T-helper 17 cell (primary cell): Measurements from ENCODE around the gene CSKMT. TPM values are rescaled to one million over a fixed set of nuclear protein-coding genes. Genes with fewer than 3 reads are reported as not detected.

Source experiments
- ATAC-seq: fragments of 150-1000 bp; cut with Tn5 transposase; 2 replicates; pipeline ENCODE4 v1.10.0; 2021; ENCODE audit warnings: mild to moderate bottlenecking, moderate library complexity
- DNase-seq, 3 donors: peaks; one replicate each; pipeline versions ENCODE4 v3.0.0 to v3.0.0-alpha.2; 2020 to 2021
- H3K9me3 ChIP-seq: one replicate; pipeline ENCODE4 v1.7.0; 2013; ENCODE audit warnings: low read length, mild to moderate bottlenecking; ENCODE audit not compliant: control insufficient read depth, poor library complexity, severe bottlenecking
- H3K27ac Mint-ChIP-seq: one replicate; pipeline ENCODE4 v1.8.0; 2022; ENCODE audit warnings: mild to moderate bottlenecking, moderate library complexity, mixed read lengths
- H3K27me3 Mint-ChIP-seq: one replicate; pipeline ENCODE4 v1.8.0; 2022; ENCODE audit warnings: mixed read lengths
- H3K36me3 Mint-ChIP-seq: one replicate; pipeline ENCODE4 v1.8.0; 2022; ENCODE audit warnings: low read depth, mixed read lengths
- H3K4me1 Mint-ChIP-seq: one replicate; pipeline ENCODE4 v1.8.0; 2022; ENCODE audit warnings: mild to moderate bottlenecking, mixed read lengths
- H3K4me3 Mint-ChIP-seq: one replicate; pipeline ENCODE4 v1.8.0; 2022; ENCODE audit warnings: mild to moderate bottlenecking, moderate library complexity, mixed read lengths
- total RNA-seq, 4 donors: library from RNA in 2 of 4; stranded (reverse) in 2 of 4; gene quantifications; one replicate each; pipeline ENCODE4 v1.2.3 and lab custom pipeline; 2022 to 2026

CSKMT gene
- total RNA-seq, 2 donors from 2014 or later: 8.0 to 15.9 TPM

DNA sequence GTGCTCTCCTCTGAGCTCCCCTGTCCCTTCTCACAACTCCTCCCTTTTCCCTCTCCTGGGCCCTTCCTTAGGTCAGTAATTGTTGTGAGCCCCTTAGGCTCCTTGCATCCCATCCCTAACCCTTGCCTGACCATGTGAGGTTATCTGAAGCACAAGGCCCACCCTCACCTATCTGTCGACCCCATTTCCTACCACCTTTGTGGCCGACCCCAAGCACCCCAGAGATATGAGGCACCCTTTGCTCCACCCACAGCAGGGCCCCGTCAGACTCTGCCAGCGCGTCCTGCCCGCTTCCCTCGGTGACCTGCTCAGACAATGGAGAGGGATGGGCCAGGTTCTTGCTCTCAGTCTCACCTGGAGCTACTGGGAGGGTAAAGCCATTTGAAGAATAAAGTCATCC is 43.7 kb downstream of the CSKMT start:
- Mint-ChIP-seq H3K4me1 (peaks cover 38% of the 10 kb centered on the region), H3K36me3 (no peaks in the 10 kb centered on the region), H3K4me3 (peak overlapping the region; percentile 97), H3K27me3 (no peaks in the 10 kb centered on the region), H3K27ac (peak overlapping the region; percentile 100)
- DNase-seq: peak; percentile 26 to 33 (median 26)
- peak; percentile 22 for ATAC-seq
- no peaks in the 10 kb centered on the region for H3K9me3 ChIP-seq

DNA sequence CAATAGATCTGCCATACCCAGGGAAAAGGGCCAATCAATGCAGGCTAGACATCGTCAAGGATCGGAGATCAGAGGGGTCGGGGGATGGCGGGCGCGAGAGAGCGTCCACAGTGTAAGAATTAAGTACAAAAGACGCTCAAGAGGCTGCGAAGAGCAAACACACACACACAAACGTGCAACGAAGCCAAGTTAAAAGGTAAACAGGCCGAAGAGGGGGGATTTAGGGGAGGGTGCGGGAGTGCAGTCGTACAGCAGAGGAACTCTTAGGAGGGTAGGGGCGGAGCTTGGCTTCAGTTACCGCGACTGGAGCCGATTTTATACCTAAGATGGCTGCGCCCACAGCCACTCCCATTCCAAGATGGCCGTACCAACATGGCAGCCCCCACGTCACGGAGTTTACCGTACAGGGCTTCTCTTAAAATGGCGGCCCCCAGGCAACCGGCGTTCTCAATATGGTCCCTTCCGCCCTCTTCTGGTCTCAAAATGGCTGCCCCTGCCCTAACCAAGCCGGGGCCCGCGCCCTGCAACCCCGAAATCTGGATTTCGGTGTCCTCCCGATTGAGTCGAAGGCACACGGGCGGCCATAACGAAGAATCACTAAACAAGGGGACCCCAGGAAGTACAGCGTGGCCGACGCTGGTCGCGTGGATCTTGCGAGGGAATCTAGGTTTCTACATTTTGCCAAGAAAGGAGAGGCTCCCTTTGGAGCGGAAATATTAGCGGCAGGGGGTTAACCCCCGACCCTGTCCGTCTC is 44.3 kb downstream of the CSKMT start:
- no peaks in the 10 kb centered on the region for H3K36me3 Mint-ChIP-seq
- H3K27me3 Mint-ChIP-seq: no peaks in the 10 kb centered on the region
- no peaks in the 10 kb centered on the region for H3K9me3 ChIP-seq
- peaks cover 41% of the 10 kb centered on the region for H3K4me1 Mint-ChIP-seq
- H3K27ac Mint-ChIP-seq: peak overlapping the region; percentile 100
- peak; percentile 83 to 93 (median 90) for DNase-seq
- ATAC-seq: peak; percentile 83
- H3K4me3 Mint-ChIP-seq: peak overlapping the region; percentile 97

DNA sequence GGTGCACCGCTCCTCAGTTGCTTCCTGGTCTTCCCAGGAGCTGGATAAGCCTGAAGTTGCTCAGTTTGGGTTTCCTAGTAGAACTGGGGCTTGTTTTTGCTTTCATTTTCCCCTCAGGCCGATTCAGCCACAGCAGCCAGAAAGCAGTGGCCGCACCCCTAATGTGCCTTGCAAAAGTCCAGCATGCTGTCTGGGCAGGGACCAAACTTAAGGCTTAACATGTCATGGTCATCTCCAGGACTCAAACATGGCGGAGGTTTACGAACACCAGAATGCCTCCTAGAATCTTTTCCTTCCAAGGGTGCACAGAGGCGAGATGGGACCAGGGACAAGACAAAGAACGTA is 44.9 kb downstream of the CSKMT start:
- DNase-seq (peak in 1 of 3 donors; percentile 20), ATAC-seq (no peak)
- no peaks in the 10 kb centered on the region for H3K9me3 ChIP-seq
- H3K27ac Mint-ChIP-seq: peak overlapping the region; percentile 100
- no peaks in the 10 kb centered on the region for H3K27me3 Mint-ChIP-seq
- H3K36me3 Mint-ChIP-seq: no peaks in the 10 kb centered on the region
- peaks cover 43% of the 10 kb centered on the region for H3K4me1 Mint-ChIP-seq
- peak overlapping the region; percentile 97 for H3K4me3 Mint-ChIP-seq

DNA sequence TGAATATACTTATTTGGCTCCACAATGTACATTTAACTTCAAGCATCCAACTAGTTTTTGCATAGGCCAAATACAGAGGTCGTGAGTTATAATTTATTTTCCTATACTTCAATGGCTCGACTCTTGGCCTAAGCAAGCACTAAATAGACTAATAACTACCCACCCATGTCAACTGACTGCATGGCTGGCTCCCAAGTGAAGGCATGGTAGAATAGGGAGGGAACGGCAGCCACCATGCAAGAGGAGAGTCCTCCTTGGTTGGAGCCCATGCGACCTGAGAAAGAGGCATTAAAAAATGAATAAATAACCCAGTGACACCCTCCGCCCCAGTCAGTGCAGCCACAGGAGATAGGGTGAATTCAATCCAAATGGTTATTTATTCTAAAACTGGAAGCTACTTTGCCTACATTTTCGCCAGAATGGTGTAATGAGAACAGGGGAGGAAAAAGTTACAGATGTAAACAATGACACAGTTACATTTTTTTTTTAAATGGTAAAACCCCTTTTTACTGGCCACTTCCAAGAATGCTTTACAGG is 47.2 kb downstream of the CSKMT start:
- H3K4me3 Mint-ChIP-seq: no peak overlapping the region
- no peaks in the 10 kb centered on the region for H3K9me3 ChIP-seq
- H3K36me3 Mint-ChIP-seq: no peaks in the 10 kb centered on the region
- no peak for ATAC-seq
- no peaks in the 10 kb centered on the region for H3K27me3 Mint-ChIP-seq
- H3K27ac Mint-ChIP-seq: peak overlapping the region; percentile 91
- DNase-seq: no peak
- peaks cover 41% of the 10 kb centered on the region for H3K4me1 Mint-ChIP-seq

DNA sequence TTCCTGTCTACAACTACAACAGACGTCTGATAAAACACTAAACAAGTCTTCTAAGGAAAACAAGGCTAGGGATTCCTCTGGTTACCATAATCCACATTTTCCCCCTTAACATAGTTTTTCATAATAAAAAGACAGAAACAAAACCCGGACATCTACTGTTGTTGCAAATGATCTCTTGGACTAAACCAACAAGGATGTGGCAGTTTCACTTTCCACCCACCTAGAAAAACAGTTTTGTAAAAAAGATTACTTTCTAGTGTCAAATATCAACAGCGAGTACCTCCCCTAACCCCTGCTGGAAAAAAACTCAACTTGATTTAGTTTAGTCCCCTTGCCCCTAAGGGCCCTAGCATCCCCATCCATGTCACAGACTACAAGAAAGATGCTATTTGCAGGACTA is 47.7 kb downstream of the CSKMT start:
- DNase-seq: no peak
- no peaks in the 10 kb centered on the region for H3K36me3 Mint-ChIP-seq
- no peaks in the 10 kb centered on the region for H3K27me3 Mint-ChIP-seq

DNA sequence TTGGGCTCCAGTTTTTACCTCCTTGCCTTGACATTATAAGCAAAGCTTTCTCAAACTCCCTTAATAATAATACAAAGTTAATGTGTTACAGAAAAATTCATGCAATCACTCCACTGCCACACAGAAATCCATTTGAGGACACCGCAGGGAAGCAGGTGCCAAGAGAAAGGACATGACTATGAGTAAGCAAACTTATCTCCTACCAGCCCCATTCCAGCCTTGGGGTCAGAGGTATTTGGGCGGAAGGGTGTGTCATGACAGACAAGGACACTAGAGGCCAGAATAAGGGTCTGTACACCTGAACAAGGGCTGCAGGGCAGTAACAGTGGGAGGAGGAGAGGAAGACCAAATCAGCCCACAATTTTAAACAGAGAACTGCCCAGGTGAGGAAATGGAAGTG is 48.2 kb downstream of the CSKMT start:
- H3K4me1 Mint-ChIP-seq: peaks cover 39% of the 10 kb centered on the region
- H3K27ac Mint-ChIP-seq: peak overlapping the region; percentile 91

More for the DNA sequence above, 47.7 kb downstream of the CSKMT start:
- no peak for ATAC-seq
- H3K9me3 ChIP-seq: no peaks in the 10 kb centered on the region
- Mint-ChIP-seq H3K27ac (peak overlapping the region; percentile 91), H3K4me1 (peaks cover 40% of the 10 kb centered on the region), H3K4me3 (no peak overlapping the region)

DNA sequence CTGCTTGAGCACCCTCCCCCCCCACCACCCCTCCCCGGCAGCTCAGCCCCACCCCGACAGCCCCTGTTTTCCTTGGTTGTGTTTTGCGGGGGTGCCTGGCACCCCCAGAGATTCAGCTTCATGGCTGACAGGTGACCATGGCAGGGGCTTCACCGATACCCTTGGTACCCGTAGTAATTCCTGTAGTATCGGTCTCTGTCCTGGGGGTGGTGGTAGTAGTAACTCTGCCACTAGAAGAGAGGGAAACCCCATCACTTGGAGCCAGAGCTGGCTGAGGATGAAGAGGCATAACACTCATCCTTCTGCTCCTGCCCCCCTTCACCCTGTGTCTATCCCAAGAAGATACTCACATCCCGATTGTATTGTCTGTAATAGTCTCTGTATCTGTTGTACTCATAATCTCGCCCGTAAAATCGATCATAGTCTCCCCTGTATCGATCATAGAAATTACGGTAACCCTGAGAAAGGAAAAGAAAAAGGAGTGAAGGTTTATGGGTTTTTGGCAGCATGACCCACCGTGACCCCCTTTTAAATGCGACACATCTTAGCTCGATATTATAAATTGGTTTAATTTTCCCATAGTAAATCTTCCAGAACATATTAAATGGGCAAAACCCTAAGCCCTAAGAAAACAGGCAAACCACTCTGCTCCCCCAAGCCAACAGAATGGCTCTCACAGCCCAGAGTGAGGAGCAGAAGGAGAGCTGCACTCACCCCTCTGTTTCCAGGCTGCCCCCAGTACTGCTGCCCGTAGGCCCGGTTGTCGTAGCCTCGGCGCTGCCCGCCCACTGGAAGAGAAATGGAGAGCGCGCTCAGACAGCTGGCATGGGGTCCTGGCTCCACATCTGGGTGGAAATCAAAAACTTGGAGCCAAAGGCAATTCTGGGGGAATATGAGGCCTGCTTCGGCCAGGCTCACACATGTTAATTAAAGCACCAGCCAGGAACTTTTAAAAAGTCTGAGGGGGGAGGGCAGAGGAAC is 50.3 kb downstream of the CSKMT start:
- DNase-seq (no peak), ATAC-seq (no peak)
- Mint-ChIP-seq H3K27me3 (no peaks in the 10 kb centered on the region), H3K4me3 (no peak overlapping the region), H3K4me1 (peaks cover 32% of the 10 kb centered on the region), H3K27ac (peak overlapping the region; percentile 91), H3K36me3 (peaks cover 3% of the 10 kb centered on the region)
- H3K9me3 ChIP-seq: no peaks in the 10 kb centered on the region

More for the DNA sequence above, 48.2 kb downstream of the CSKMT start:
- Mint-ChIP-seq H3K27me3 (no peaks in the 10 kb centered on the region), H3K4me3 (no peak overlapping the region), H3K36me3 (no peaks in the 10 kb centered on the region)
- DNase-seq (no peak), ATAC-seq (no peak)
- H3K9me3 ChIP-seq: no peaks in the 10 kb centered on the region

DNA sequence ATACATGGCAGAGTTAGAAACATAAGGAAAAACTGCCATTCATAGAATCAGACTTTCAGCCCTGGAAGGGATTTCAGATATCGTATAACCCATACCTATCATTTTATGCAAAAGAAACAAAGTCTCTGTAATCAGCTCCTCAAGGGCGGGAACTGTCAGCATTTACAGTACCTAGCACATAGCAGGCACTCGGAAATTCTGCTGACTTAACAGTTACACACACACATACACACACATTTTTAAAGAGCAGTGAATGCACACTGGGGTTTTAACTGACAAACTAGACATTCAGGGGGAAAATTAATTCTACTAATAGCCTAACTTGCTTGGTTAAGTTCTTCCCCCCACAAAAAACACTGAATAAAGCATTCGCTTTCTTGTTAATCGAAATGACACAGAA is 51.1 kb downstream of the CSKMT start:
- Mint-ChIP-seq H3K36me3 (peaks cover 3% of the 10 kb centered on the region), H3K27ac (peak overlapping the region; percentile 62), H3K4me1 (peaks cover 32% of the 10 kb centered on the region), H3K27me3 (no peaks in the 10 kb centered on the region), H3K4me3 (no peak overlapping the region)
- DNase-seq (no peak), ATAC-seq (no peak)
- no peaks in the 10 kb centered on the region for H3K9me3 ChIP-seq

DNA sequence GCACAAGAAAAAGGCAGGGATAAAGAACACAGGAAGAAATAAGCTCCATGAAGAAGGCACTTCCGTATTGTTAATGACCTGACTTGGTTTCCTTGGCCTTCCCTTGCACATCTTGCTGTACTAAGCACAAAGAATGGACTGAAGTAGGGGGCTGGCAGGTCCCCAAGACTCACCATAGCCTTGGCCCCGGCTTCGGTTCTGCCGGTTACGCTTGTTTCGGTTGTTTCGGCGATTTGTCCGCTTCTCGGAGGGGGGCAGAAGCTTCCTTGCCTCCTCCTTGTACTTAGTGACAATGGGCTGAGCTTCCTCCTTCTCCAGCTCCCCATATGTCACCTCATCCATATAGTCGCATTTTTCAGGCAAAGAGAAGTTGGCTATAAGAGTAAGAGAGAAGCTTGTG is 51.7 kb downstream of the CSKMT start:
- Mint-ChIP-seq H3K27ac (peak overlapping the region; percentile 62), H3K4me3 (no peak overlapping the region), H3K27me3 (no peaks in the 10 kb centered on the region), H3K4me1 (peaks cover 32% of the 10 kb centered on the region), H3K36me3 (peaks cover 3% of the 10 kb centered on the region)
- H3K9me3 ChIP-seq: no peaks in the 10 kb centered on the region
- ATAC-seq: no peak
- DNase-seq: no peak

Other genes with a start within 250 kb of the CSKMT start
- not detected for gene SCGB1A1, start 246.3 kb upstream of the CSKMT start, total RNA-seq
- gene AHNAK, start 118.5 kb upstream of the CSKMT start, total RNA-seq: 100 to 1,000 TPM; 692 to 863 TPM
- 1,000 to 10,000 TPM; 1,954 to 1,984 TPM for gene EEF1G, start 91.4 kb upstream of the CSKMT start, total RNA-seq
- gene TUT1, start 73.8 kb upstream of the CSKMT start, total RNA-seq: 10 to 100 TPM; 20.9 to 23.2 TPM
- 100 to 1,000 TPM; 140 to 175 TPM for gene MTA2, start 63.4 kb upstream of the CSKMT start, total RNA-seq
- gene EML3, start 52.5 kb upstream of the CSKMT start, total RNA-seq: 100 to 1,000 TPM; 169 to 174 TPM
- 1 to 10 TPM in 1 of 2 donors, under 1 TPM in 1; 0.94 to 1.2 TPM for gene ROM1, start 52.1 kb upstream of the CSKMT start, total RNA-seq
- 10 to 100 TPM; 53.0 to 57.2 TPM for gene B3GAT3, start 43.3 kb upstream of the CSKMT start, total RNA-seq
- 100 to 1,000 TPM; 168 to 179 TPM for gene GANAB, start 18.7 kb upstream of the CSKMT start, total RNA-seq
- gene INTS5, start 12.0 kb upstream of the CSKMT start, total RNA-seq: 10 to 100 TPM; 12.1 to 13.0 TPM
- 10 to 100 TPM; 20.0 to 21.6 TPM for gene C11orf98, start 102 bp upstream of the CSKMT start, total RNA-seq
- 1 to 10 TPM; 2.6 to 3.3 TPM for gene UQCC3, start 6.4 kb downstream of the CSKMT start, total RNA-seq
- 10 to 100 TPM; 12.0 to 14.9 TPM for gene LBHD1, start 7.0 kb downstream of the CSKMT start, total RNA-seq
- 100 to 1,000 TPM; 195 to 203 TPM for gene UBXN1, start 13.8 kb downstream of the CSKMT start, total RNA-seq
- not detected for gene LRRN4CL, start 24.2 kb downstream of the CSKMT start, total RNA-seq
- 10 to 100 TPM; 20.8 to 20.9 TPM for gene BSCL2, start 42.1 kb downstream of the CSKMT start, total RNA-seq
- not detected for gene GNG3, start 42.4 kb downstream of the CSKMT start, total RNA-seq
- 10 to 100 TPM; 41.4 to 43.2 TPM for gene HNRNPUL2, start 62.1 kb downstream of the CSKMT start, total RNA-seq
- 10 to 100 TPM; 11.0 to 14.1 TPM for gene TTC9C, start 63.2 kb downstream of the CSKMT start, total RNA-seq
- gene ZBTB3, start 88.8 kb downstream of the CSKMT start, total RNA-seq: 1 to 10 TPM; 7.4 to 9.1 TPM
- 10 to 100 TPM; 65.0 to 65.7 TPM for gene POLR2G, start 96.3 kb downstream of the CSKMT start, total RNA-seq
- 10 to 100 TPM; 14.1 to 15.8 TPM for gene TAF6L, start 106.1 kb downstream of the CSKMT start, total RNA-seq
- gene TMEM179B, start 122.1 kb downstream of the CSKMT start, total RNA-seq: 10 to 100 TPM; 20.5 to 27.7 TPM
- gene TMEM223, start 126.7 kb downstream of the CSKMT start, total RNA-seq: 1 to 10 TPM; 5.7 to 7.3 TPM
- 100 to 1,000 TPM; 271 to 305 TPM for gene NXF1, start 140.1 kb downstream of the CSKMT start, total RNA-seq
- gene STX5, start 166.7 kb downstream of the CSKMT start, total RNA-seq: 100 to 1,000 TPM; 103 to 119 TPM
- not detected for gene TEX54, start 167.5 kb downstream of the CSKMT start, total RNA-seq
- gene WDR74, start 174.3 kb downstream of the CSKMT start, total RNA-seq: 100 to 1,000 TPM; 146 to 163 TPM
- gene SLC3A2, start 215.6 kb downstream of the CSKMT start, total RNA-seq: 100 to 1,000 TPM; 233 to 240 TPM